Measurements from ENCODE around the gene GDF3.
"Not testable (repeated sequence)": the region's sequence is repeated elsewhere in the genome, so short reads cannot be mapped to it uniquely, and the experiment has no call there.

Gene GDF3

GRCh38 chr12:7695566-7696197, at the start of gene GDF3:
Gene GDF3, minus strand, starts transcription at chr12:7695775. Its CDS starts 47 bp downstream, at chr12:7695728.
- DNase-seq, result no peak
- in situ Hi-C loops (cut with HindIII; ENCODE audit: low pct_ligation_motif_present, low pct_unique_long_range_greater_than_20kb, low sequenced_read_pairs), result no loop called here

- DNase-seq, result no peak
- in situ Hi-C loops (cut with HindIII; ENCODE audit: low pct_ligation_motif_present, low pct_unique_long_range_greater_than_20kb, low sequenced_read_pairs), result no loop called here
Measured at GRCh38 chr12:7732993-7733392, 37.4 kb upstream of the GDF3 start.

- DNase-seq, result no peak
- in situ Hi-C loops (cut with HindIII; ENCODE audit: low pct_ligation_motif_present, low pct_unique_long_range_greater_than_20kb, low sequenced_read_pairs), result no loop called here
Measured at GRCh38 chr12:7731486-7731885, 35.9 kb upstream of the GDF3 start.

- DNase-seq; in situ Hi-C loops (cut with HindIII; ENCODE audit: low pct_ligation_motif_present, low pct_unique_long_range_greater_than_20kb, low sequenced_read_pairs): not testable (repeated sequence)
Measured at GRCh38 chr12:7730984-7731383, 35.4 kb upstream of the GDF3 start.

- in situ Hi-C loops (cut with HindIII; ENCODE audit: low pct_ligation_motif_present, low pct_unique_long_range_greater_than_20kb, low sequenced_read_pairs), result no loop called here
- no peak for DNase-seq
Measured at GRCh38 chr12:7729746-7730145, 34.2 kb upstream of the GDF3 start.

- DNase-seq, result no peak
- in situ Hi-C loops (cut with HindIII; ENCODE audit: low pct_ligation_motif_present, low pct_unique_long_range_greater_than_20kb, low sequenced_read_pairs), result no loop called here
Measured at GRCh38 chr12:7723926-7724325, 28.4 kb upstream of the GDF3 start.

GRCh38 chr12:7719946-7720730, 24.6 kb upstream of the GDF3 start:
- no peak for DNase-seq
- in situ Hi-C loops (cut with HindIII; ENCODE audit: low pct_ligation_motif_present, low pct_unique_long_range_greater_than_20kb, low sequenced_read_pairs), result no loop called here

- peak; percentile 27 for DNase-seq
- in situ Hi-C loops (cut with HindIII; ENCODE audit: low pct_ligation_motif_present, low pct_unique_long_range_greater_than_20kb, low sequenced_read_pairs), result no loop called here
Measured at GRCh38 chr12:7716381-7716780, 20.8 kb upstream of the GDF3 start.

GRCh38 chr12:7712841-7713442, 17.4 kb upstream of the GDF3 start:
- DNase-seq, result no peak
- in situ Hi-C loops (cut with HindIII; ENCODE audit: low pct_ligation_motif_present, low pct_unique_long_range_greater_than_20kb, low sequenced_read_pairs), result no loop called here

- in situ Hi-C loops (cut with HindIII; ENCODE audit: low pct_ligation_motif_present, low pct_unique_long_range_greater_than_20kb, low sequenced_read_pairs), result no loop called here
- no peak for DNase-seq
Measured at GRCh38 chr12:7711133-7711532, 15.6 kb upstream of the GDF3 start, which contains the start of gene DPPA3. Gene DPPA3, plus strand, starts transcription at chr12:7711433. Its CDS starts 138 bp downstream, at chr12:7711571.

GRCh38 chr12:7709969-7710675, 14.5 kb upstream of the GDF3 start:
- in situ Hi-C loops (cut with HindIII; ENCODE audit: low pct_ligation_motif_present, low pct_unique_long_range_greater_than_20kb, low sequenced_read_pairs), result no loop called here
- DNase-seq, result no peak

- no peak for DNase-seq
- in situ Hi-C loops (cut with HindIII; ENCODE audit: low pct_ligation_motif_present, low pct_unique_long_range_greater_than_20kb, low sequenced_read_pairs), result no loop called here
Measured at GRCh38 chr12:7705846-7706245, 10.3 kb upstream of the GDF3 start.

GRCh38 chr12:7695237-7695560, 376 bp downstream of the GDF3 start:
- DNase-seq, result no peak

GRCh38 chr12:7694556-7695236, 879 bp downstream of the GDF3 start:
- in situ Hi-C loops (cut with HindIII; ENCODE audit: low pct_ligation_motif_present, low pct_unique_long_range_greater_than_20kb, low sequenced_read_pairs), result no loop called here
- no peak for DNase-seq

More at GRCh38 chr12:7695237-7695560, 376 bp downstream of the GDF3 start:
- in situ Hi-C loops (cut with HindIII; ENCODE audit: low pct_ligation_motif_present, low pct_unique_long_range_greater_than_20kb, low sequenced_read_pairs), result no loop called here

GRCh38 chr12:7693793-7694192, 1.8 kb downstream of the GDF3 start:
- no peak for DNase-seq
- in situ Hi-C loops (cut with HindIII; ENCODE audit: low pct_ligation_motif_present, low pct_unique_long_range_greater_than_20kb, low sequenced_read_pairs), result no loop called here

- in situ Hi-C loops (cut with HindIII; ENCODE audit: low pct_ligation_motif_present, low pct_unique_long_range_greater_than_20kb, low sequenced_read_pairs), result no loop called here
- no peak for DNase-seq
Measured at GRCh38 chr12:7681535-7681934, 14.0 kb downstream of the GDF3 start.

GRCh38 chr12:7679251-7680045, 16.1 kb downstream of the GDF3 start:
- in situ Hi-C loops (cut with HindIII; ENCODE audit: low pct_ligation_motif_present, low pct_unique_long_range_greater_than_20kb, low sequenced_read_pairs), result no loop called here
- no peak for DNase-seq

- in situ Hi-C loops (cut with HindIII; ENCODE audit: low pct_ligation_motif_present, low pct_unique_long_range_greater_than_20kb, low sequenced_read_pairs), result no loop called here
Measured at GRCh38 chr12:7678744-7679143, 16.8 kb downstream of the GDF3 start.

More at GRCh38 chr12:7678744-7679143, 16.8 kb downstream of the GDF3 start:
- no peak for DNase-seq

Measured in ACHN (cell line).